DOHH2 (cell line): ENCODE measurements around the gene APLP2.

Experiments used
- CTCF ChIP-seq: fragments of 200-600 bp; sonication (generic); IDR thresholded peaks from one replicate; pipeline ENCODE4 v1.5.1; 2014; ENCODE audit warnings: antibody characterized with exemption, mild to moderate bottlenecking, low read depth, low read length; ENCODE audit not compliant: poor library complexity, severe bottlenecking
- EZH2phosphoT487 ChIP-seq: fragments of 200-600 bp; sonication (generic); IDR thresholded peaks from 2 replicates; pipeline ENCODE4 v1.6.1; 2017; ENCODE audit warnings: borderline replicate concordance, mild to moderate bottlenecking, antibody characterized with exemption, low read length, moderate library complexity, mixed read lengths

- TF ChIP-seq CTCF: no peak
- no peak for TF ChIP-seq EZH2phosphoT487
Measured at GRCh38 chr11:130024361-130024760, 45.3 kb upstream of the APLP2 start.
